T-helper 2 cell treated with Interferon-gamma antibody and Interleukin-4, amounts not matched to agents 100 ng/mL and 5 ng/mL, for 36 hours (primary cell): ENCODE data around the gene MACROD2. TPM values are rescaled to one million over a fixed set of nuclear protein-coding genes. Genes with fewer than 3 reads are reported as not detected.
"Not testable (repeated sequence)": the region's sequence is repeated elsewhere in the genome, so short reads cannot be mapped to it uniquely, and the experiment has no call there.

Experiments
- intact Hi-C: fragments of 100-400 bp; cut with micrococcal nuclease; formaldehyde crosslinking; loops from one replicate; pipeline ENCODE4 v1.15.1; 2023
- total RNA-seq: library from RNA; stranded (reverse); gene quantifications from 2 replicates; pipeline ENCODE4 v1.2.3, GENCODE V29; 2022

The MACROD2 gene
- total RNA-seq, 1 donor from 2014 or later = not detected

GRCh38 chr20:15976047-15976736, 1980.9 kb downstream of the MACROD2 start:
- intact Hi-C loops = no loop called here

GRCh38 chr20:15977026-15977425, 1981.7 kb downstream of the MACROD2 start:
- intact Hi-C loops = no loop called here

GRCh38 chr20:15977758-15978157, 1982.4 kb downstream of the MACROD2 start:
- intact Hi-C loops = no loop called here

- intact Hi-C loops = not testable (repeated sequence)
These were observed 1990.4 kb downstream of the MACROD2 start for GRCh38 chr20:15985494-15986368.

GRCh38 chr20:15986690-15987089, 1991.4 kb downstream of the MACROD2 start:
- intact Hi-C loops = no loop called here

GRCh38 chr20:15991279-15991678, 1996.0 kb downstream of the MACROD2 start:
- intact Hi-C loops = no loop called here

- intact Hi-C loops = no loop called here
These were observed 1997.2 kb downstream of the MACROD2 start for GRCh38 chr20:15992564-15992963.

GRCh38 chr20:16000112-16000511, 2004.8 kb downstream of the MACROD2 start:
- intact Hi-C loops = no loop called here

- intact Hi-C loops = no loop called here
These were observed 2006.0 kb downstream of the MACROD2 start for GRCh38 chr20:16001286-16001685.

- intact Hi-C loops = no loop called here
These were observed 2008.0 kb downstream of the MACROD2 start for GRCh38 chr20:16003310-16003709.

- intact Hi-C loops = no loop called here
These were observed 2009.0 kb downstream of the MACROD2 start for GRCh38 chr20:16004108-16004854.

- intact Hi-C loops = no loop called here
These were observed 2010.0 kb downstream of the MACROD2 start for GRCh38 chr20:16005021-16005914.

GRCh38 chr20:16005915-16006493, 2010.7 kb downstream of the MACROD2 start:
- intact Hi-C loops = no loop called here

- intact Hi-C loops = no loop called here
These were observed 2011.8 kb downstream of the MACROD2 start for GRCh38 chr20:16007164-16007563.

- intact Hi-C loops = no loop called here
These were observed 2012.6 kb downstream of the MACROD2 start for GRCh38 chr20:16007962-16008361.

- intact Hi-C loops = no loop called here
These were observed 2015.7 kb downstream of the MACROD2 start for GRCh38 chr20:16011056-16011455.

GRCh38 chr20:16011519-16011918, 2016.2 kb downstream of the MACROD2 start:
- intact Hi-C loops = no loop called here

GRCh38 chr20:16012934-16013333, 2017.6 kb downstream of the MACROD2 start:
- intact Hi-C loops = not testable (repeated sequence)

- intact Hi-C loops = no loop called here
These were observed 2018.3 kb downstream of the MACROD2 start for GRCh38 chr20:16013631-16014030.

- intact Hi-C loops = no loop called here
These were observed 2019.1 kb downstream of the MACROD2 start for GRCh38 chr20:16014436-16014835.
